Spinal cord (tissue), 10 donors: ENCODE measurements around the gene CCKAR. TPM values are rescaled to one million over a fixed set of nuclear protein-coding genes. Genes with fewer than 3 reads are reported as not detected.

Experiments used
- DNase-seq, 6 donors: peaks; one replicate each; pipeline versions ENCODE4 v3.0.0 to v3.0.0-alpha.2; 2013 to 2015; ENCODE audit warnings: low spot score in 6 of 6, low read depth in 4 of 6
- H3K27ac ChIP-seq: one replicate; pipeline ENCODE4 v1.5.1; 2013; ENCODE audit warnings: low read depth, low read length, control low read depth
- H3K27me3 ChIP-seq: one replicate; pipeline ENCODE4 v1.6.1; 2013; ENCODE audit warnings: low read length; ENCODE audit not compliant: control insufficient read depth, insufficient read depth
- H3K36me3 ChIP-seq: one replicate; pipeline ENCODE4 v1.6.1; 2013; ENCODE audit warnings: low read length; ENCODE audit not compliant: control insufficient read depth, insufficient read depth
- H3K4me1 ChIP-seq: one replicate; pipeline ENCODE4 v1.6.1; 2013; ENCODE audit warnings: low read length; ENCODE audit not compliant: control insufficient read depth, insufficient read depth
- H3K4me3 ChIP-seq: one replicate; pipeline ENCODE4 v1.5.1; 2013; ENCODE audit warnings: low read depth, low read length, control low read depth
- H3K9me3 ChIP-seq: one replicate; pipeline ENCODE4 v1.6.1; 2013; ENCODE audit warnings: low read length; ENCODE audit not compliant: control insufficient read depth, insufficient read depth
- WGBS: methylation state at CpG from one replicate; pipeline ENCODE4 v1.1.5; 2013; ENCODE audit warnings: missing lambda C conversion rate; ENCODE audit not compliant: insufficient coverage; 5-methylcytosine and 5-hydroxymethylcytosine counted together
- polyA plus RNA-seq, 2 donors: library from polyadenylated mRNA; unstranded; fragments of 120-200 nt; gene quantifications; one replicate each; pipeline ENCODE4 v1.2.1, GENCODE V29; 2013; ENCODE audit not compliant: insufficient read length in 2 of 2
- total RNA-seq, 2 donors: library from RNA; depleted of rRNA in 1 of 2; stranded (reverse); fragments of 120-200 nt in 1 of 2; fragments of >200 nt in 1 of 2; gene quantifications; one replicate each; pipeline versions ENCODE4 v1.2.3 to v1.2.4, GENCODE V29; 2013 to 2014
- donor health status: healthy.

CCKAR gene
- total and polyA plus RNA-seq, 4 donors = 0.89 to 3.5 (median 1.2) TPM

GRCh38 chr4:26493461-26493860 lies 3.2 kb upstream of the CCKAR start:
- no peak overlapping the region for H3K4me3 ChIP-seq
- DNase-seq = no peak
- peaks cover 6% of the 10 kb centered on the region for H3K4me1 ChIP-seq
- WGBS = 94% methylated on average over 3 of the region's 4 CpGs
- H3K27me3 ChIP-seq = no peaks in the 10 kb centered on the region
- no peaks in the 10 kb centered on the region for H3K36me3 ChIP-seq
- no peaks in the 10 kb centered on the region for H3K9me3 ChIP-seq
- no peak overlapping the region for H3K27ac ChIP-seq

GRCh38 chr4:26491449-26492170 lies 1.3 kb upstream of the CCKAR start:
- no peak overlapping the region for H3K4me3 ChIP-seq
- no peaks in the 10 kb centered on the region for H3K27me3 ChIP-seq
- no peaks in the 10 kb centered on the region for H3K9me3 ChIP-seq
- no peaks in the 10 kb centered on the region for H3K36me3 ChIP-seq
- H3K4me1 ChIP-seq = peaks cover 6% of the 10 kb centered on the region
- peak in 2 of 6 donors; percentile 9 to 66 for DNase-seq
- no peak overlapping the region for H3K27ac ChIP-seq
- 61% methylated on average over 6 of the region's 7 CpGs for WGBS

GRCh38 chr4:26490960-26491284 lies 638 bp upstream of the CCKAR start:
- WGBS = no CpG with 5 or more reads among the region's 4 CpGs
- H3K36me3 ChIP-seq = no peaks in the 10 kb centered on the region
- H3K27me3 ChIP-seq = no peaks in the 10 kb centered on the region
- H3K4me1 ChIP-seq = peaks cover 6% of the 10 kb centered on the region
- H3K27ac ChIP-seq = no peak overlapping the region
- no peaks in the 10 kb centered on the region for H3K9me3 ChIP-seq
- no peak overlapping the region for H3K4me3 ChIP-seq
- DNase-seq = no peak

DNA sequence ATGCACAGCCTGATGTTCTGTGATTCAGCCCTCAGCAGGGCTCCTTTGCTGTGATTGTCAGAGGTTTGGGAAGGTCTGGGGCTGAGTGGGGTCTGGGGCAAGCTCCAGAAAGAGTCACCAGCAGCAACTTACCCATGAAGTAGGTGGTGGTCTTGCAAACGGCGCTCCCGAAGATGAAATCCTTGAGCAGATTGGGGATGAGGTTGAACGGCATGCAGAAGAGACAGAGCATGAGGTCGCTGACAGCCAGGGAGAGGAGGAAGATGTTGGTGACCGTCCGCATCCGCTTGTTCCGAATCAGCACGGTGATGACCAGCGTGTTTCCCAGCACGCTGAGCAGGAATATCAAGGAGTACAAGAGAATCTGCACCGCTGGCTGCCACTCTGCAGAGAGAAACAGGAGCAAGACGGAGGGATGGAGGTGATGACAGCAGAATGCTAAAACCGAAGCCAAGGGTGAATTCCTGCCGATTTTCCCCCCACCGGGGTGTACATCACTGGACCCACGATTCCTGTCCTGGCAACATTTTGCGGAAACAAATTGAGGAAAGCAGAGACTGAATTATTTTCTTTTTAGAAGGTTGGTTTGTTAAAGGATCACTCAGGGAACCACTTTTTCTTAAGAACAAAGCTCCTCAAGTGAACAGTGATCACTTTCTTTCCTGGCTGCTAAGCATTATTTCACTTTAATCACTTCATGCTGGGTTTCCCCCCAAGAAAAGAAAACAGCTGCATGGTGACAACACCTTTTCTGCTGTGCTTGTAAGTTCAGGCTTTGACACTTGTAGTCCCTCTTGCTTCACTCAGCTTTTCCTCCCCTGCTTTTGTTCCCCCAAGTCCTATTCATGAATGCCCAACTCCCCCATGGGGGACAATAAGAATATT lies 941 bp downstream of the CCKAR start:
- Histone ChIP-seq H3K4me1 (peaks cover 6% of the 10 kb centered on the region), H3K9me3 (no peaks in the 10 kb centered on the region), H3K27me3 (no peaks in the 10 kb centered on the region), H3K36me3 (no peaks in the 10 kb centered on the region), H3K4me3 (no peak overlapping the region), H3K27ac (no peak overlapping the region)
- peak in 2 of 6 donors; percentile 17 to 56 for DNase-seq
- 65% methylated on average over 17 of the region's 19 CpGs for WGBS

- Histone ChIP-seq H3K27ac (no peak overlapping the region), H3K36me3 (no peaks in the 10 kb centered on the region), H3K4me1 (peaks cover 6% of the 10 kb centered on the region), H3K9me3 (no peaks in the 10 kb centered on the region), H3K4me3 (no peak overlapping the region), H3K27me3 (no peaks in the 10 kb centered on the region)
- no peak for DNase-seq
- 82% methylated on average over 5 of the region's 7 CpGs for WGBS
Observed at GRCh38 chr4:26485684-26486083, 4.6 kb downstream of the CCKAR start.

- DNase-seq = peak in 2 of 6 donors; percentile 5 to 13
- Histone ChIP-seq H3K4me1 (no peaks in the 10 kb centered on the region), H3K4me3 (no peak overlapping the region), H3K9me3 (no peaks in the 10 kb centered on the region), H3K27me3 (no peaks in the 10 kb centered on the region), H3K27ac (no peak overlapping the region), H3K36me3 (no peaks in the 10 kb centered on the region)
- 82% methylated on average over 2 of the region's 5 CpGs for WGBS
Observed at GRCh38 chr4:26484516-26484915, 5.8 kb downstream of the CCKAR start.

DNA sequence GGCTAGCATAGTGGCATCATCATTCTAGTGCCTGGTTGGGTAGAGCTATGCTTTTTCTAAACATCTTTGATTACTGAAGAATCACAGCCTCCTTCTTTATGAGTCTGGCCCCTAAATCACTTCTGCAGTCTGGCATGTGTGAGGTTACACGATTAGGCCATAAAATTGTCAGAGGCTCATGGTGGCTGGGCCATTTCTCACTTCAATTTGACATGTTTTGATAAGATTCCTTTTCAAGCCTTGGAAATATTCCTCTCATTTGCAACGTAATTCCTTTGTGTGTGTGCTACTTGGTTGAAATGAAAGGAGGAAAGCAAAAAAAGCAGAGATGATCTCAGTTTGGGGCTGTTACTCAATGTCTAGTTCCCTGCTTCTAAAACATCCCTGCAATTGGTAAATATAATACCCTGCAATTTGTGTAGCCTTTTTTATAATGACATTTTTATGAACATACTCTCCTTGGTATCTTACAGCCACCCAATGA lies 6.2 kb downstream of the CCKAR start:
- no peak overlapping the region for H3K27ac ChIP-seq
- no peaks in the 10 kb centered on the region for H3K27me3 ChIP-seq
- no peaks in the 10 kb centered on the region for H3K9me3 ChIP-seq
- H3K4me3 ChIP-seq = no peak overlapping the region
- WGBS = no CpG with 5 or more reads among the region's 2 CpGs
- H3K36me3 ChIP-seq = no peaks in the 10 kb centered on the region
- no peaks in the 10 kb centered on the region for H3K4me1 ChIP-seq
- peak in 2 of 6 donors; percentile 37 to 73 for DNase-seq

DNA sequence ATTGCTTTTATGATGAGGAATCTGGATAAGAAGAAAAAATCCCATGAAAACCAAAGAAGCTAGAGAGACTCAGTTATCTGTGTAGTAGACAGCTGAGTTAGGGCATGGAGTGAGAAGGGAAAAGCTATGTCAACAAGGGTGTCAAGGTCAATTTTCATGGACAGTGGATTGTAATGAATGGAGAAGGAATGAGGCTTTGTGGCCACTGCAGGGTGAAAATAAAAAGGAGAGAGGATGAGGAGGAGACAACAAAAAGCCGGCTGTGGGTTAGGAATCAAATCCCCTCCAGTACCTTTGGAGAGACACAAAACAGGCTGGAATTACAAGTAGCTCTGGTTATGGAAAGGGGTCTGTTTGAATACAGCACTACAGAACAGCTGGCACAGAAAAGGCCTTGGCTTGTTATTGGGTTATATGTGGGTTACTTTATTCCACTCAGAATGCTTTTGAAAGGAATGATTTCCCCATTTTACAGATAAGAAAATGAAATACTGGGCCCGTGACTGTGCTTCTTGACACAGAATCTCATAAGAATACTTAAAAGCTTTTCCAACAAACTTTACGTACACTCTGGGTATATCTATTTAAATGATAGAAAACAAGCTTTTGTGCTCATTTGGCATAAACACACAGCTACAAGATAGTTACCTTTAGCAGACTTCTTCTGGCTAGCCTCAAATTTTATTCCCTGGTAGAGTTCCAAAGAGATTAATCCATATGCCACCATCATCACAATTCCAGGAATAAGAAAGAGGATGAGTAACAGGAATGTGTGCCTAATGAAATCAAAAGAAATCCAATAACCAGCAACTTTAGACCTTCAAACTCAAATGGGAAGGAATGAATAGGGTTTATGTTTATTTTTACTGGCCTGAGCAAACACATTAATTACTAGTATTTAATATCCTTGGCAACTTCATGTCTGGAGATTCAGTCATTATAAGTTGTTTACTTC lies 7.5 kb downstream of the CCKAR start:
- no peaks in the 10 kb centered on the region for H3K4me1 ChIP-seq
- H3K9me3 ChIP-seq = no peaks in the 10 kb centered on the region
- peak in 1 of 6 donors; percentile 56 for DNase-seq
- H3K27ac ChIP-seq = no peak overlapping the region
- no peaks in the 10 kb centered on the region for H3K27me3 ChIP-seq
- no CpG with 5 or more reads among the region's 3 CpGs for WGBS
- no peak overlapping the region for H3K4me3 ChIP-seq
- no peaks in the 10 kb centered on the region for H3K36me3 ChIP-seq

DNA sequence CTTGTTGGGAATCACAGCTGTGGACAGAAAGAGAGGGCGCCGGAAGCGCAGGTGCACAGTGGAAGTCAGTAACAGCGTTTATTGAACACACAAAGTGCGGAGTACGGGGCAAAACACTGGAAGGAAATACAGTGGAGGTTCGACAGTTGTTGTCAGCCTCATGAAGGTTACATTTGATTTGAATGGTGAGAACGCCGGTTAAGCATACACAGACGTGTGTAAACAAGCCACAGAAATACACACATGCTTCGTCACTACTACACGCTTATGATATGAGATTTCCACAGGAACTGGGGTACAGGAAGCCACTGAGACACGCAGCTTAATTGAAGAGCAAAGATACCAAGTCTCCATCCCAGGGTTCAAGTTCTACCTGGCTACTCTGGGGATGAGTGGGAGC lies 12.0 kb downstream of the CCKAR start:
- no peak overlapping the region for H3K4me3 ChIP-seq
- H3K27me3 ChIP-seq = no peaks in the 10 kb centered on the region
- no peaks in the 10 kb centered on the region for H3K4me1 ChIP-seq
- no peaks in the 10 kb centered on the region for H3K9me3 ChIP-seq
- DNase-seq = no peak
- WGBS = 92% methylated on average over 10 of the region's 13 CpGs
- no peaks in the 10 kb centered on the region for H3K36me3 ChIP-seq
- no peak overlapping the region for H3K27ac ChIP-seq
